ENCODE measurements around the gene PDE1C. TPM values are rescaled to one million over a fixed set of nuclear protein-coding genes. Genes with fewer than 3 reads are reported as not detected.
"Not testable (repeated sequence)": the region's sequence is repeated elsewhere in the genome, so short reads cannot be mapped to it uniquely, and the experiment has no call there.

Gene PDE1C
- total RNA-seq, 1 donor from 2014 or later, result 1.2 TPM

GRCh38 chr7:31890198-31890597, 180.0 kb downstream of the PDE1C start:
- no peak for DNase-seq

GRCh38 chr7:31887006-31887405, 183.2 kb downstream of the PDE1C start:
- no peak for DNase-seq

GRCh38 chr7:31885171-31885570, 185.0 kb downstream of the PDE1C start:
- DNase-seq, result no peak

GRCh38 chr7:31883761-31884164, 186.4 kb downstream of the PDE1C start:
- peak; percentile 66 for DNase-seq

GRCh38 chr7:31882187-31882586, 188.0 kb downstream of the PDE1C start:
- DNase-seq, result peak; percentile 3

- DNase-seq, result no peak
These were observed 191.3 kb downstream of the PDE1C start for GRCh38 chr7:31878875-31879274.

GRCh38 chr7:31875424-31875823, 194.8 kb downstream of the PDE1C start:
- DNase-seq, result peak; percentile 73

- peak; percentile 10 for DNase-seq
These were observed 195.4 kb downstream of the PDE1C start for GRCh38 chr7:31874631-31875386.

GRCh38 chr7:31873816-31874597, 196.2 kb downstream of the PDE1C start:
- no peak for DNase-seq

- DNase-seq, result no peak
These were observed 197.4 kb downstream of the PDE1C start for GRCh38 chr7:31872545-31873370.

GRCh38 chr7:31864646-31865045, 205.6 kb downstream of the PDE1C start:
- peak; percentile 13 for DNase-seq

GRCh38 chr7:31860925-31861324, 209.3 kb downstream of the PDE1C start:
- DNase-seq, result no peak

GRCh38 chr7:31858055-31858454, 212.2 kb downstream of the PDE1C start:
- no peak for DNase-seq

- no peak for DNase-seq
These were observed 213.0 kb downstream of the PDE1C start for GRCh38 chr7:31857172-31857571.

GRCh38 chr7:31856337-31856736, 213.9 kb downstream of the PDE1C start:
- DNase-seq, result no peak

- no peak for DNase-seq
These were observed 214.7 kb downstream of the PDE1C start for GRCh38 chr7:31855530-31855929.

- no peak for DNase-seq
These were observed 216.8 kb downstream of the PDE1C start for GRCh38 chr7:31853380-31853779.

- no peak for DNase-seq
These were observed 217.7 kb downstream of the PDE1C start for GRCh38 chr7:31852462-31852861.

GRCh38 chr7:31851119-31851518, 219.1 kb downstream of the PDE1C start:
- DNase-seq, result no peak

- no peak for DNase-seq
These were observed 219.6 kb downstream of the PDE1C start for GRCh38 chr7:31850601-31851000.

GRCh38 chr7:31850066-31850465, 220.1 kb downstream of the PDE1C start:
- no peak for DNase-seq

- no peak for DNase-seq
These were observed 234.7 kb downstream of the PDE1C start for GRCh38 chr7:31835471-31835870.

GRCh38 chr7:31833625-31834024, 236.6 kb downstream of the PDE1C start:
- not testable (repeated sequence) for DNase-seq
